OCI-LY7 (cell line): ENCODE measurements around the gene CHPF2. TPM values are rescaled to one million over a fixed set of nuclear protein-coding genes. Genes with fewer than 3 reads are reported as not detected.

Source experiments
- BruUV-seq: library from RNA; stranded (reverse); fragments of 400-500 nt; replicated peaks from 2 replicates; lab custom pipeline; 2021; lab: Mats Ljungman, UMichigan
- CTCF ChIA-PET: fragments of 300-600 bp; sonication (Branson Sonifier 250); formaldehyde crosslinking; loops from one replicate; lab custom pipeline; 2022; ENCODE audit warnings: antibody characterized with exemption; ENCODE audit not compliant: unreplicated experiment; lab: Charles Lee
- POLR2A ChIA-PET: fragments of 300-600 bp; sonication (Branson Sonifier 250); formaldehyde crosslinking; loops from one replicate; lab custom pipeline; 2022; ENCODE audit warnings: antibody characterized with exemption; lab: Charles Lee
- DNase-seq: peaks from one replicate; pipeline ENCODE4 v3.0.0-alpha.2; 2015; ENCODE audit warnings: low spot score
- H2AFZ ChIP-seq: fragments of 200-600 bp; sonication (generic), shearing (Covaris generic); 2 replicates; pipeline ENCODE4 v1.6.1; 2014; ENCODE audit warnings: mild to moderate bottlenecking, antibody characterized with exemption, low read length, moderate library complexity
- H3K27ac ChIP-seq: fragments of 200-600 bp; sonication (generic); 2 replicates; pipeline ENCODE4 v1.5.1; 2014; ENCODE audit warnings: mixed run types, low read depth, mild to moderate bottlenecking, moderate library complexity, low read length, inconsistent platforms; ENCODE audit not compliant: poor library complexity, severe bottlenecking
- H3K36me3 ChIP-seq: fragments of 200-600 bp; sonication (generic); 2 replicates; pipeline ENCODE4 v1.6.1; 2014; ENCODE audit warnings: mild to moderate bottlenecking, antibody characterized with exemption, low read length, moderate library complexity, mixed read lengths; ENCODE audit not compliant: insufficient read depth
- H3K4me1 ChIP-seq: fragments of 200-600 bp; sonication (generic); 2 replicates; pipeline ENCODE4 v1.5.1; 2014; ENCODE audit warnings: mild to moderate bottlenecking, low read length; ENCODE audit not compliant: insufficient read depth, poor library complexity, severe bottlenecking
- H3K4me2 ChIP-seq: fragments of 200-600 bp; sonication (generic); 2 replicates; pipeline ENCODE4 v1.6.1; 2014; ENCODE audit warnings: mild to moderate bottlenecking, low read length
- H3K4me3 ChIP-seq: fragments of 200-600 bp; sonication (generic); 2 replicates; pipeline ENCODE4 v1.5.1; 2014; ENCODE audit warnings: mild to moderate bottlenecking, low read depth, low read length; ENCODE audit not compliant: poor library complexity, severe bottlenecking
- H3K79me2 ChIP-seq: fragments of 200-600 bp; sonication (generic); 2 replicates; pipeline ENCODE4 v1.6.1; 2016; ENCODE audit warnings: low read depth, mild to moderate bottlenecking, low read length, moderate library complexity, mixed read lengths; ENCODE audit not compliant: insufficient read depth
- H3K9me2 ChIP-seq: fragments of 200-600 bp; sonication (generic); 2 replicates; pipeline ENCODE4 v1.6.1; 2016; ENCODE audit warnings: mild to moderate bottlenecking, low read length, mixed read lengths; ENCODE audit not compliant: insufficient read depth
- H3K9me3 ChIP-seq: fragments of 200-600 bp; sonication (generic); 2 replicates; pipeline ENCODE4 v1.6.1; 2014; ENCODE audit warnings: mild to moderate bottlenecking, mixed run types, low read length, mixed read lengths
- H4K20me1 ChIP-seq: fragments of 200-600 bp; sonication (generic); 2 replicates; pipeline ENCODE4 v1.6.1; 2014; ENCODE audit warnings: mild to moderate bottlenecking, antibody characterized with exemption, low read length, moderate library complexity, mixed read lengths; ENCODE audit not compliant: insufficient read depth
- EZH2phosphoT487 ChIP-seq: fragments of 200-600 bp; sonication (generic); IDR thresholded peaks from 2 replicates; pipeline ENCODE4 v1.6.1; 2018; ENCODE audit warnings: low read depth, borderline replicate concordance, mild to moderate bottlenecking, mixed run types, antibody characterized with exemption, low read length, moderate library complexity, mixed read lengths
- intact Hi-C: fragments of 100-400 bp; cut with micrococcal nuclease; formaldehyde crosslinking; loops from one replicate; pipeline ENCODE4 v1.10.0; 2022; ENCODE audit not compliant: unreplicated experiment
- total RNA-seq, 2 experiments: library from RNA; depleted of rRNA in 1 of 2; stranded (reverse); fragments of >200 nt in 1 of 2; shearing (Covaris generic) in 1 of 2; gene quantifications; 2 replicates each; pipeline ENCODE4 v1.2.3, GENCODE V29; 2014 to 2022
- TF ChIP-seq, protein P1 (sequence below): fragments of 200-600 bp; sonication (generic); conservative IDR thresholded peaks from 2 replicates; pipeline ENCODE4 v1.5.1; 2014; ENCODE audit warnings: mild to moderate bottlenecking, antibody characterized with exemption, low read length, moderate library complexity, mixed read lengths

CHPF2 gene
- total RNA-seq, 2 experiments from 2014 or later: 27.0 to 29.8 TPM

DNA sequence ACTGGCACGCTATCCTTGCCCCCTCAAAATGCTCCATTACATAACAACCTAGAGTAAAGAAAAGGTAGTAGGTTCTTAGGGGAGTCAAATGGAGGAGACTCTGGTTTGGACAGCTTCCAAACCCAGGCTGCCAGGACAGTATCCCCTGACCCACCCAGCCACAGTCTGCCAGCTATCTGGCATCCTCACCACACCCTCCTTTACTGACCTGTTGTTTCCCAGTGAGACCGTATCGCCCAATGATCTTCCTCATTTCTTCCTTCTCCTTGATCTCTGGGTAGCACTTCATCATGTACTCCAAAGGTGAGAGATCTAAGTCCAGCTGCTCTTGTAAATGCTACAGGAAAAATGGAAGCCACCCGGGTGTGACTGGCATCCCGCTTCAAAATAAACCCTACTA is 16.9 kb upstream of the CHPF2 start:
- no peak overlapping the region for H3K4me2 ChIP-seq
- H3K9me3 ChIP-seq: no peaks in the 10 kb centered on the region
- ChIA-PET POLR2A (no interaction called here), CTCF (no interaction called here)
- TF ChIP-seq EZH2phosphoT487: no peak
- TF ChIP-seq, protein P1, sequence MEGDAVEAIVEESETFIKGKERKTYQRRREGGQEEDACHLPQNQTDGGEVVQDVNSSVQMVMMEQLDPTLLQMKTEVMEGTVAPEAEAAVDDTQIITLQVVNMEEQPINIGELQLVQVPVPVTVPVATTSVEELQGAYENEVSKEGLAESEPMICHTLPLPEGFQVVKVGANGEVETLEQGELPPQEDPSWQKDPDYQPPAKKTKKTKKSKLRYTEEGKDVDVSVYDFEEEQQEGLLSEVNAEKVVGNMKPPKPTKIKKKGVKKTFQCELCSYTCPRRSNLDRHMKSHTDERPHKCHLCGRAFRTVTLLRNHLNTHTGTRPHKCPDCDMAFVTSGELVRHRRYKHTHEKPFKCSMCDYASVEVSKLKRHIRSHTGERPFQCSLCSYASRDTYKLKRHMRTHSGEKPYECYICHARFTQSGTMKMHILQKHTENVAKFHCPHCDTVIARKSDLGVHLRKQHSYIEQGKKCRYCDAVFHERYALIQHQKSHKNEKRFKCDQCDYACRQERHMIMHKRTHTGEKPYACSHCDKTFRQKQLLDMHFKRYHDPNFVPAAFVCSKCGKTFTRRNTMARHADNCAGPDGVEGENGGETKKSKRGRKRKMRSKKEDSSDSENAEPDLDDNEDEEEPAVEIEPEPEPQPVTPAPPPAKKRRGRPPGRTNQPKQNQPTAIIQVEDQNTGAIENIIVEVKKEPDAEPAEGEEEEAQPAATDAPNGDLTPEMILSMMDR: no peak
- BruUV-seq: no TSS peak
- H3K27ac ChIP-seq: no peak overlapping the region
- peaks cover 87% of the 10 kb centered on the region for H3K36me3 ChIP-seq
- H3K4me3 ChIP-seq: no peak overlapping the region
- intact Hi-C loops: no loop called here
- no peaks in the 10 kb centered on the region for H3K9me2 ChIP-seq
- H3K4me1 ChIP-seq: no peaks in the 10 kb centered on the region
- no peaks in the 10 kb centered on the region for H3K79me2 ChIP-seq
- H4K20me1 ChIP-seq: no peaks in the 10 kb centered on the region
- no peak for DNase-seq
- no peak overlapping the region for H2AFZ ChIP-seq

DNA sequence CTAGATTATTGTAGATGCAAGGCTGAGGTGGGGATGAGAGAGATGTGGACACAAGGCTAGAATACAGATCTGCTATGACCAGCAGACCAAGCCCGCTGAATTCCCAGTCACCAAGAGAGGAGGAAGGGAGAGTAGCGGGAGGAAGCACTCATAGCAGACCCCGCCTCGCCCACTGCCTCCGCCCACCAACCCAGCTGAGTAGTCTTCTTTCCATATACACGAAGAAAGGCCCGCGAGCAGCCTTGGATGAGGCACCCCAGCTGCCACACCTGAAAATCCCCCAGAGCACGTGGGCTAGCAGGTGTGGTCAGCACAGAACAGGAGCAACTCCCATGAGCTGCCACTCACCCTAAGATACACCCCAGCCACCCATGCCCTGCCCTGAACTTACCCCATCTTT is 14.1 kb upstream of the CHPF2 start:
- H3K4me2 ChIP-seq: no peak overlapping the region
- intact Hi-C loops: no loop called here
- H4K20me1 ChIP-seq: no peaks in the 10 kb centered on the region; the same call in 1 of the 2 replicates
- TF ChIP-seq, protein P1: no peak
- ChIA-PET CTCF (no interaction called here), POLR2A (no interaction called here)
- H3K27ac ChIP-seq: no peak overlapping the region
- no peaks in the 10 kb centered on the region for H3K9me3 ChIP-seq
- no TSS peak for BruUV-seq
- no peaks in the 10 kb centered on the region for H3K79me2 ChIP-seq
- no peak overlapping the region for H3K4me3 ChIP-seq
- DNase-seq: no peak
- H3K4me1 ChIP-seq: no peaks in the 10 kb centered on the region
- peaks cover 96% of the 10 kb centered on the region for H3K36me3 ChIP-seq
- H2AFZ ChIP-seq: no peak overlapping the region
- no peaks in the 10 kb centered on the region for H3K9me2 ChIP-seq

DNA sequence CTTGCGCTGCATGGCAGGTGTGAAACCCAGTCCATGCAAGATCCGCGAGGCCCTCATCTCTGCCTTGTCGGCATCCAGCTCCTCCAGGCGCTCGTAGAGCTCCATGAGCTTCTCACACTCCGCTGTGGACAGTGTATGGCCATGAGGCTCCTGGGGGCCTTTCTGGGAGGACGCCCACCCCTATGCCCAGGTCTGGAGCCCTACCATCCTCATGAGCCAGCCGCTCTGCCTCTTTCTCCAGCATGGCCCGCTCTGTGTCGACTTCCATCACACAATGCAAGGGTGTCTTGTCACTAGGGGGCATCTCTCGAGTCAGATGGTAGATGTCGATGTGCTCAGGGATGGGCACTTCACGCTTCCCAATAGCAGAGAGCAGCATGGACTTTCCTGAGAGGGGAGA is 8.6 kb upstream of the CHPF2 start:
- Histone ChIP-seq H3K4me1 (peaks cover 22% of the 10 kb centered on the region), H4K20me1 (peaks cover 4% of the 10 kb centered on the region), H3K9me3 (no peaks in the 10 kb centered on the region), H2AFZ (no peak overlapping the region), H3K27ac (no peak overlapping the region), H3K9me2 (no peaks in the 10 kb centered on the region), H3K79me2 (peaks cover 22% of the 10 kb centered on the region), H3K4me3 (no peak overlapping the region), H3K4me2 (no peak overlapping the region), H3K36me3 (peaks cover 67% of the 10 kb centered on the region)
- ChIA-PET POLR2A (interaction anchor here (0.7 kb wide), 1 partner anchor 427 kb away, joined by 3 read pairs; no protein-coding TSS in a partner anchor), CTCF (no interaction called here)
- BruUV-seq: no TSS peak
- TF ChIP-seq EZH2phosphoT487: no peak
- TF ChIP-seq, protein P1: 0 out of 2 replicates have a peak, but pooled peaks have one; percentile 22
- no peak for DNase-seq
- intact Hi-C loops: no loop called here
